MM.1S (cell line): Measurements from ENCODE around the gene TMEM108.

Source experiments
- DNase-seq: peaks from one replicate; pipeline ENCODE4 v3.0.0-alpha.2; 2015
- H2AFZ ChIP-seq: fragments of 300-600 bp; sonication (generic); 2 replicates; pipeline ENCODE4 v1.6.0; 2016; ENCODE audit warnings: antibody characterized with exemption, low read length
- H3F3A ChIP-seq: fragments of 300-600 bp; sonication (generic); 2 replicates; pipeline ENCODE4 v1.6.1; 2016; ENCODE audit warnings: mild to moderate bottlenecking, antibody characterized with exemption, low read length, moderate library complexity, mixed read lengths; ENCODE audit not compliant: insufficient read depth
- H3K27ac ChIP-seq: fragments of 300-600 bp; sonication (generic); 2 replicates; pipeline ENCODE4 v1.5.1; 2016; ENCODE audit warnings: mild to moderate bottlenecking, low read length
- H3K27me3 ChIP-seq: fragments of 300-600 bp; sonication (generic); replicated peaks from 2 replicates; pipeline ENCODE4 v1.6.0; 2016; ENCODE audit warnings: low read length; ENCODE audit not compliant: insufficient read depth
- H3K36me3 ChIP-seq: fragments of 300-600 bp; sonication (generic); replicated peaks from 2 replicates; pipeline ENCODE4 v1.6.1; 2016; ENCODE audit warnings: mild to moderate bottlenecking, low read length, mixed read lengths; ENCODE audit not compliant: insufficient read depth
- H3K4me1 ChIP-seq: fragments of 300-600 bp; sonication (generic); 2 replicates; pipeline ENCODE4 v1.6.1; 2016; ENCODE audit warnings: low read length, mixed read lengths
- H3K4me2 ChIP-seq: fragments of 300-600 bp; sonication (generic); 2 replicates; pipeline ENCODE4 v1.6.0; 2016; ENCODE audit warnings: low read depth, low read length
- H3K4me3 ChIP-seq: fragments of 300-600 bp; sonication (generic); 2 replicates; pipeline ENCODE4 v1.5.1; 2016; ENCODE audit warnings: low read length, mixed read lengths
- H3K79me2 ChIP-seq: fragments of 300-600 bp; sonication (generic); 2 replicates; pipeline ENCODE4 v1.6.1; 2016; ENCODE audit warnings: mixed run types, low read length, mixed read lengths
- H3K9ac ChIP-seq: fragments of 300-600 bp; sonication (generic); 2 replicates; pipeline ENCODE4 v1.6.1; 2016; ENCODE audit warnings: low read length, mixed read lengths
- H3K9me2 ChIP-seq: fragments of 300-600 bp; sonication (generic); replicated peaks from 2 replicates; pipeline ENCODE4 v1.6.1; 2016; ENCODE audit warnings: mild to moderate bottlenecking, low read length, mixed read lengths; ENCODE audit not compliant: insufficient read depth
- H3K9me3 ChIP-seq: fragments of 300-600 bp; sonication (generic); replicated peaks from 2 replicates; pipeline ENCODE4 v1.6.1; 2016; ENCODE audit warnings: mild to moderate bottlenecking, low read length, mixed read lengths; ENCODE audit not compliant: insufficient read depth
- H4K20me1 ChIP-seq: fragments of 300-600 bp; sonication (generic); 2 replicates; pipeline ENCODE4 v1.6.1; 2016; ENCODE audit warnings: mild to moderate bottlenecking, low read length, moderate library complexity, mixed read lengths; ENCODE audit not compliant: insufficient read depth
- EZH2 ChIP-seq: fragments of 300-600 bp; sonication (generic); optimal IDR thresholded peaks from 2 replicates; pipeline ENCODE3; 2017; ENCODE audit warnings: low read depth, mild to moderate bottlenecking, antibody characterized with exemption, low read length, mixed read lengths
- EZH2phosphoT487 ChIP-seq: fragments of 300-600 bp; sonication (generic); IDR thresholded peaks from 2 replicates; pipeline ENCODE4 v1.6.1; 2018; ENCODE audit warnings: antibody characterized with exemption, low read length
- TF ChIP-seq, protein P1 (sequence below): fragments of 300-600 bp; sonication (generic); IDR thresholded peaks from 2 replicates; pipeline ENCODE4 v1.5.1; 2016; ENCODE audit warnings: antibody characterized with exemption, low read length, mixed read lengths

Gene TMEM108

DNA sequence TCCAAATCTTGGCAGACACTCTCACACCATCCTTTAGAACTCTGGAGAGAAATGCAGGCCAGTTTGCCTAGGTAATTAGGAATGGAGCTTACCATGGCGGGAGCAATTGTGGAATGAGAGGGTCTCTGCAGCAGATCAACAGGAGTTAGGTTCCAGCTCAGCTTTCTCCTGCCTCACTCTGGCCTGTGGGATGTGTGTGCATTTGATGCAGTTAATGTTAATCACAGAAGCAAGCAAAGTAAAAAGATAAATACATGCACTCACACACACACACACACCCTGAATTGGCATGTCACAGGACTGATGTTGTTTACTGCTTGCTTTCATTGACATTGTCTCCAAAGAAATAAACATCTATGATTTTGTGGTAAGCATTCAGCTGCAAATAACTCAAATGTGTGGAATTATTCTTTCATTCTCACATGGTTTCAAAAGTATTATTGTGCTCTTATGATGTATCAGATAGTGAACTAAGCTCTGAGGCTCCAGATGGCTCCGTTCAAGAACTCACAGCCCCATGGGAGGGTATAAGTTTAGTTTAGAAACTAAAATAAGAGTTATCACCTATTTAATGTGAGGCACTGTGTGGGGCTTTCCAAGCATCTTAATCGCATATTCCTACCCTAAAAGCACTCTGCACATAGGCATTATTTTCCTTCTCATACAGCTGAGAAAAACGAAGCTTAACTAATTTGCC, 330.3 kb downstream of the TMEM108 start:
- H3K9ac ChIP-seq = no peak overlapping the region

DNA sequence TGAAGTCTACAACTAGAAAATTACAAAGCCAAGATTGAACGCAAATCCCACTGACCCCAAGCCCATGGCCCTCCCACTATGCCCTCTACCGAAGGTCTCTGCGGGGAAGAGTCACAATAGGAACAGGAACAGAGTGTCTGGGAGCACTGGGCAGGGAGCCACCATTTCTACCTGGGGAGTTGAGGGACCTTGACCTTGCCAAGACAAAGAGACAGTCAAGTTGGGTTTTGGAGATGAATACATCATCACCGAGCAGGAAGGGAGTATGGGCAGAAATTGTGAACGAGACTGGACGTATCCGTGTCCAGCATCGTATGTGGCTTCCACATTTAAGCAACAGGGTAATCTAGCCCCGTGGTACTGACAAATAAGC, 330.9 kb downstream of the TMEM108 start:
- no peak overlapping the region for H2AFZ ChIP-seq
- no peaks in the 10 kb centered on the region for H3K36me3 ChIP-seq
- H3K4me1 ChIP-seq = no peaks in the 10 kb centered on the region
- H3K27ac ChIP-seq = no peak overlapping the region
- H3K79me2 ChIP-seq = no peaks in the 10 kb centered on the region
- H3K9me2 ChIP-seq = no peaks in the 10 kb centered on the region
- no peaks in the 10 kb centered on the region for H3K9me3 ChIP-seq
- no peak overlapping the region for H3K9ac ChIP-seq
- no peaks in the 10 kb centered on the region for H4K20me1 ChIP-seq
- no peak for DNase-seq
- H3K4me2 ChIP-seq = no peak overlapping the region
- TF ChIP-seq, protein P1, sequence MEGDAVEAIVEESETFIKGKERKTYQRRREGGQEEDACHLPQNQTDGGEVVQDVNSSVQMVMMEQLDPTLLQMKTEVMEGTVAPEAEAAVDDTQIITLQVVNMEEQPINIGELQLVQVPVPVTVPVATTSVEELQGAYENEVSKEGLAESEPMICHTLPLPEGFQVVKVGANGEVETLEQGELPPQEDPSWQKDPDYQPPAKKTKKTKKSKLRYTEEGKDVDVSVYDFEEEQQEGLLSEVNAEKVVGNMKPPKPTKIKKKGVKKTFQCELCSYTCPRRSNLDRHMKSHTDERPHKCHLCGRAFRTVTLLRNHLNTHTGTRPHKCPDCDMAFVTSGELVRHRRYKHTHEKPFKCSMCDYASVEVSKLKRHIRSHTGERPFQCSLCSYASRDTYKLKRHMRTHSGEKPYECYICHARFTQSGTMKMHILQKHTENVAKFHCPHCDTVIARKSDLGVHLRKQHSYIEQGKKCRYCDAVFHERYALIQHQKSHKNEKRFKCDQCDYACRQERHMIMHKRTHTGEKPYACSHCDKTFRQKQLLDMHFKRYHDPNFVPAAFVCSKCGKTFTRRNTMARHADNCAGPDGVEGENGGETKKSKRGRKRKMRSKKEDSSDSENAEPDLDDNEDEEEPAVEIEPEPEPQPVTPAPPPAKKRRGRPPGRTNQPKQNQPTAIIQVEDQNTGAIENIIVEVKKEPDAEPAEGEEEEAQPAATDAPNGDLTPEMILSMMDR = no peak
- TF ChIP-seq EZH2phosphoT487 (no peak), EZH2 (no peak)
- H3F3A ChIP-seq = no peaks in the 10 kb centered on the region
- no peak overlapping the region for H3K4me3 ChIP-seq
- H3K27me3 ChIP-seq = no peaks in the 10 kb centered on the region

More for the DNA sequence above, 330.3 kb downstream of the TMEM108 start:
- no peak overlapping the region for H2AFZ ChIP-seq
- H4K20me1 ChIP-seq = no peaks in the 10 kb centered on the region
- H3K36me3 ChIP-seq = no peaks in the 10 kb centered on the region
- TF ChIP-seq, protein P1 = no peak
- no peak overlapping the region for H3K4me3 ChIP-seq
- no peaks in the 10 kb centered on the region for H3K79me2 ChIP-seq
- H3K9me3 ChIP-seq = no peaks in the 10 kb centered on the region
- no peak overlapping the region for H3K27ac ChIP-seq
- no peaks in the 10 kb centered on the region for H3F3A ChIP-seq
- H3K4me1 ChIP-seq = no peaks in the 10 kb centered on the region
- no peaks in the 10 kb centered on the region for H3K27me3 ChIP-seq
- DNase-seq = no peak
- no peaks in the 10 kb centered on the region for H3K9me2 ChIP-seq
- no peak overlapping the region for H3K4me2 ChIP-seq

DNA sequence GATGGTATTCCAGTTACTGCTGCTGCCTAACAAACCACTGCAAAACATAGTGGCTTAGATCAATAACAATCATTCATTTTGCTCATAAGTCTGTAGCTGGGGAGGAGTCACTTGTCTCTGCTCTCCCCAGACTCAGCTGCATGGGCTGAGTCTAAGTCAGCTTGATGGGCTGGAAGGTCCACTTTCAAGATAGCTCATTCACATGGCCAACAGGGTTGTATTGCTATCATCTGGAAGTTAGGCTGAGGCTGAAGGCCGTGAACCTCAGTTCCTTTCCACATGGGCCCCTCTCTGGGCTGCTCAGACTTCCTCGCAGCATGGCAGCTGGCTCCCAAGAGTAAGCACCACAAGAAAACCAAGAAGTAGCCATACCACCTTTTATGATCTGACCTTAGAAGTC, 333.0 kb downstream of the TMEM108 start:
- no peak overlapping the region for H3K9ac ChIP-seq
- H3K4me2 ChIP-seq = no peak overlapping the region
- H3K9me3 ChIP-seq = no peaks in the 10 kb centered on the region
- no peaks in the 10 kb centered on the region for H3K4me1 ChIP-seq
- no peaks in the 10 kb centered on the region for H3K9me2 ChIP-seq
- no peak overlapping the region for H2AFZ ChIP-seq
- no peaks in the 10 kb centered on the region for H3F3A ChIP-seq
- no peaks in the 10 kb centered on the region for H3K36me3 ChIP-seq
- no peak overlapping the region for H3K27ac ChIP-seq
- no peaks in the 10 kb centered on the region for H3K27me3 ChIP-seq
- TF ChIP-seq EZH2phosphoT487 = no peak
- H4K20me1 ChIP-seq = no peaks in the 10 kb centered on the region
- no peaks in the 10 kb centered on the region for H3K79me2 ChIP-seq
- DNase-seq = no peak
- no peak overlapping the region for H3K4me3 ChIP-seq

DNA sequence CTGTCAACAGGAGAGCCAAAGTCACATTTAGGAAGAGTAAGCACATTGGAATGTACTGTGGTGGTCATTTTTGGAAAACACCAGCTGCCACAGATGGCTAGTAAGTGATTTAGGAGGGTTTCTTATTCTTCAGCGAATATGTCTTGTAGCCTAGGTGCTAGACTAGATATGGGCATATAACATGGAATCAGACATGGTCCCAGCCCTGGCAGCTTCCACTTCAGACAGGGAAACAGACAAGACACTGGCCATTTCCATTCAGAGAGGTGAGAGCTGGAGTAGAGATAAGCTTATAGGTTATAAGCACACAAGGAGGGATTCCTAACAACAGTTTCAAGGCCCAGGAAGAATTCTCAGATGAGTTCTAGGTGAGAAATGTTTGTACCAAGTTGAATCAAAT, 333.5 kb downstream of the TMEM108 start:
- H3K27me3 ChIP-seq = no peaks in the 10 kb centered on the region
- DNase-seq = no peak
- no peak overlapping the region for H2AFZ ChIP-seq
- H3F3A ChIP-seq = no peaks in the 10 kb centered on the region
- H3K9me3 ChIP-seq = no peaks in the 10 kb centered on the region
- H3K9ac ChIP-seq = no peak overlapping the region
- no peak overlapping the region for H3K4me3 ChIP-seq
- no peak overlapping the region for H3K4me2 ChIP-seq
- no peak overlapping the region for H3K27ac ChIP-seq
- no peaks in the 10 kb centered on the region for H3K9me2 ChIP-seq
- no peaks in the 10 kb centered on the region for H4K20me1 ChIP-seq
- no peaks in the 10 kb centered on the region for H3K79me2 ChIP-seq
- TF ChIP-seq, protein P1 = no peak
- no peak for TF ChIP-seq EZH2
- TF ChIP-seq EZH2phosphoT487 = no peak
- no peaks in the 10 kb centered on the region for H3K4me1 ChIP-seq
- H3K36me3 ChIP-seq = no peaks in the 10 kb centered on the region
